A549 (cell line): Measurements from ENCODE around the gene UMODL1.

Source experiments
- CTCF ChIP-seq: fragments of >200 bp; sonication (Bioruptor Twin); formaldehyde crosslinking; IDR thresholded peaks from 3 replicates; pipeline ENCODE4 v1.5.1; 2016
- JUN ChIP-seq, 2 experiments: fragments of >200 bp; sonication (Bioruptor Twin); formaldehyde crosslinking; IDR thresholded peaks; 2 replicates in 1 of 2; 3 replicates in 1 of 2; pipeline ENCODE4 v1.6.1; 2016 to 2017
- MAX ChIP-seq: IDR thresholded peaks from 2 replicates; pipeline ENCODE4 v1.6.1; 2012
- PHF8 ChIP-seq: fragments of 200-600 bp; sonication (generic); IDR thresholded peaks from 2 replicates; pipeline ENCODE4 v1.6.1; 2016; ENCODE audit warnings: low read depth, mild to moderate bottlenecking, antibody characterized with exemption, moderate library complexity, borderline replicate concordance

GRCh38 chr21:42189860-42190485 is 118.9 kb downstream of the UMODL1 start:
- TF ChIP-seq CTCF (no peak), JUN (IDR thresholded peaks at IDR 0.05) (no peak), PHF8 (no peak), MAX (no peak)
